NCI-H1048 (cell line): ENCODE measurements around the gene NRXN3.

Source experiments
- DNase-seq: peaks from one replicate; lab custom pipeline; 2025; lab: John Stamatoyannopoulos, UW

Gene NRXN3

DNA sequence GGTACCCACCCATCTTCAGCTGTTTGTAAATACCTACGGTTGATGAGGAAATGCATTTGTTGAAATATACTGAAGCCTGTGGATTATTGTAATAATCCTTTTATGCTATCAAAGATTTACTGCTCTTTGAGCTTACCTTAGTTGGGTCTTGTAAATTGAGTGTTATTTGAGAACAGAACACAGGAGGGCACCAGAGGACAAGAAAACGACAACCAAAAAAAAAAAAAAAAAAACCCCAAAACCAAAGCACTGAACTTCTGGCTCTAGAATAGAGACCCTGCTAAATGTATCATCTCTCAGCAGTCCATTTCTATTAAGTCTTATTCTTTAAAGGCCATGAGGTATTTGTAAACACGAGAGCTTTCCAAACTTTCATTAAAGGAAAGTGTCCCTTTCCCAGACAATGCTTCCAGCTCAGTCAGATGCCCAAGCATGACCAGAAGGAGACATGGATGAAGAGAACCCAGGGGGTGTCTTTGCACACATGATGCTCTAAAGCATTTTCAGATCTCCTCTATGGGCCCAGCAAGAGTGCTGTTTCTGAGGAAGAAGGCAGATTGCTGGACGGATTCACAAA lies 763.9 kb downstream of the NRXN3 start:
- DNase-seq: no peak

DNA sequence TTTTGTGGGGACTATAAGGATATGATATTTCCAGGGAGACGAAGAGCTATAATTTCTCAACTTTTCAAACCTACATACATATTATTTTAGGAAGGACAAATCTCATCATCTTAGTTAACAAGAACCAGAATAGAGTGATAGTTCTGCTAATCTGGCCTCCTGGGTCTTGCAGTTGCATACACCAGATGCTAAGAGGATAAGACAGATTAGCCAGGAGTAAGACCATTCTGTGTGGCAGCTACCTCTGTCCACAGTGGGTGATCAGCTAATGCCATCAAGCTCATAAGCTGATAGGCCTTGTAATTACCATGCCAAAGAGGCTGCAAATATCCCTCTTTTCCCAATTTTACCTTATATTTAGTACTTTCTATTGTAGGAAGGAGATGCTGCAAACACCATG lies 776.8 kb downstream of the NRXN3 start:
- DNase-seq: no peak

DNA sequence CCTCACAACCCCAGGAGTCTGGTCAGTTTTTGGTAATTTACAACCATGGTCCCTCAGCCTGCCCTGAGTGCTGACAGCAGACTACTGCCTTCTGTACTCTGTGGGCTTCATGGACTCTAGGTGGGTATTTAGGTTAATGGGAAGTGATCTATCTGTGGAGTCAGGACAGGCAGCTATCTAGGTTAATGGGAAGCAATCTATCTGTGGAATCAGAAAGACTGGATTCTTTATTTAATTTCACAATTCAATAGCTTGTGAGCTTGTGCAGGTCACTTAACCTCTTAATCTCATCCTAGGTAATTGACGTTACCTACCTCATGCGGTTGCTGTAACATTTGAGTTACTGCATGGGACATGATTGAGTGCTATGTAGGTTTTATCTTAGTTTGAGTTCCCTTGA lies 777.5 kb downstream of the NRXN3 start:
- DNase-seq: no peak

DNA sequence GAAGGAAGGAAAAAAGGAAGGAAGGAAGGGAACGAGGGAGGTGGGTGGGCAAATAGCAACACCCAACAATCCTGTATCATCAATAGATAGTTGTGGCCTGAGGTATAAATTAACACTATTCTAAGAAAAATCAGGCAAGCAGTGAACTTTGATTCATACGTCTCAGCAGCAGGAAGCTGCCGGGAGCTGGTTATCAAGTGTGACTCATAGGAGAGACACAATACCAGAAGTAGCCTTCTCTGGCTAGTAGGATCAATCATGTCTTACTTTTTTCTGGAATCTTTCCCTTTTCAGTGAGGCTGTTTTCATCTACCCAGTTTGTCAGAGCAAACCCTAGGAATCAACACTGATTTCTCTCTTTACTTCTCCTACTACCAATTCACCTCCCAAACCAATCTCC lies 780.5 kb downstream of the NRXN3 start:
- DNase-seq: no peak

DNA sequence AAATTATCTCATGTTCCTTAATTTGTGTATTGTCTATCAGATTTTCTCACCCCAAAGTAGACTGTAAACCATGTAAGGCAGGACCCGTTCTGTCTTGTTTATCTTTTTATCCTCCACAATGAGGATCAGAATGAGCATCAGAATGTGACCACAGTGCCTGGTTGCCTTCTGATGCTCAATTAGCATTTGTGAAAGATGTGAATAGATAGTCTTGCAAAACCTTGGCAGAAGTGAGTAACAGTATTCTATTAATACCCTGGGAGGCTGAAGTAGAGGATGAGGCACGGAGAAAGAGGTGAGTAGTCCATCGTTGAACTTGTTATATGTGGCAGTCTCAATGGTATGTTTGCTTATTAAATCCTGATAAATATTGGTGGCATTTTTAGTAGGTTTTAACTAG lies 781.4 kb downstream of the NRXN3 start:
- DNase-seq: no peak

DNA sequence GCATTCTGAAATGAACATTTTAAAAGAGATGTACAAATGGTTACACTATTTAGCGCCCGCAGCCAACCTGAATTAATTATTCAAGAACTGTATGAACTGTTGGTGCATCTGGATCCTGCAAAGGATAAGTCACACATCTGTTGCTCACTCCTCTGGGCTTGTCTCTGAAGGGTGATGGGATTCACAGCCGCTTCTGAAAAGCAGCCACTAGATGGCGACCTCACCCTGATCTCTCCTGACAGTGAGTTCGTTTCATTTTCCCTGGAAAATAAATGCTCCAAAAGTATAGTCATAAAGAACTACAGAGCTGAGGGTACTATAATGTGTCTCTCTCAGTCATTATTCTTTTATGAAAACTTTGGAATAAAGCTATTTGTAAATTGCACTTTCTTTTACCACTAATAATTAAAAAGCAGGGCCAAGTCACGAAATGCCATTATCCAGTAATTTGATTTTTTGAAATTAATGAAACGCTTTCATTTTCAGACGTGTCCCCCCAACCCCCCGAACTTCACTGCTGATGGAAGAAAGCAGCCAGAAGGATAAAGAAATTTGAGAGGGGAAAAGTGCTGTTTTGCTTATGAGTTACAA lies 789.6 kb downstream of the NRXN3 start:
- DNase-seq: no peak

DNA sequence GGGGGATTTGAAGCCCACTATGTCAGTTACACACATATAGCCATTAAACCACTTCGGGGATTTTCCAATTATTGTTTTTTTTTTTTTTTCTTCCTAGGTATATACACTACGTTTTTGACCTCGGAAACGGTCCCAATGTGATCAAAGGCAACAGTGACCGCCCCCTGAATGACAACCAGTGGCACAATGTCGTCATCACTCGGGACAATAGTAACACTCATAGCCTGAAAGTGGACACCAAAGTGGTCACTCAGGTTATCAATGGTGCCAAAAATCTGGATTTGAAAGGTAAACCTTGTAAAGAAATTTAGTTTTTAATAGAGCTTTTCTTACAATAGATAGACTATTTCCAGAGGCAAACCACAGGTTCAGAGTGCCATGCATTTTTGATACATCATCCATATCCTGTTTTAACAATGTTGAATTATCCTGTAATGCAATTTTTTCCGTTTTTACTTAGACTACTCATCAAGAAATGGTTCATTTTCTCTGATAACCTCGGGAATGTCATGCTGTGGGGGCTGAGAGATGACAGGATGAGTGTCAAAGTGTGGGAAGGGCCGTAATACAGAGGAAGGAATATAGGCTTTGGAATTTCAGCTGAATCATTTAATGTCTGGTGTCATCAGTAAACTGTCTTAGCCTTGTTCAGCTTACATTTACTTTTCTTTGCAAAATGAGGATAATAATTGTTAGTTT lies 797.1 kb downstream of the NRXN3 start:
- DNase-seq: no peak

DNA sequence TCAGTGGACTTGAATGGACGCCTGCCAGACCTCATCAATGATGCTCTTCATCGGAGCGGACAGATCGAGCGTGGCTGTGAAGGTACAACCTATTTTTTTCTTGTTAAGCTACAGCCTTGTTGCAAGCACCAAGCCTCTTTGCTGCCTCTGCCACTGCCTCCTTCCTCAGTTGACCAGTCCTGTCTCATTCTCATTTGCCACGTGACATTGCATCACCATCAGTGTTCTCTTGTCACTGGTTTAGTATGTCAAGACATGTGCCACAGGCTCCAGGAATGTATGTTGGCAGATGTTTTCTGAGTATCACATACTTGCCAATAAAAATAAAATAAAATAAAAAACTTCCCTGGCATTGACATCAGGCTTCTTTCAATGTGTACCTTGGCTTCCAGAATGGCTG lies 798.1 kb downstream of the NRXN3 start:
- no peak for DNase-seq

DNA sequence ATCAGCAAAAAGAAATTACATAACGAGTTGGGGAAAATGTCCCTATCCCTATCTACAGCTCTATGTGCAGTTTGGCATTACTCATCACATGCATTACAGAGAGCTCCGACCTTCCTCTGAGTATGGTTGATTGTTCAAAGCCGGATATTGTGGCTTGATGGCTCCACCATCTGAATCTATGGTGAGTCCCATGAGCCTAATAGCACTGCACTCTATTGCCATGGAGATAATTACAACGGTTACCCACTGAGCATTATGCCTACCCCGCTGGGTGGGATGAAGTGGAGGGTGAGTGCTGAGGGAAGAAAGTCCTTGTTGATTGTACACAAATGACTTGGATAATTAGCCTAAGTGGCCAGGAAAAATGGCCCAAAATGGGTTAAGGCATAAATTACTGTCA lies 800.5 kb downstream of the NRXN3 start:
- DNase-seq: no peak

DNA sequence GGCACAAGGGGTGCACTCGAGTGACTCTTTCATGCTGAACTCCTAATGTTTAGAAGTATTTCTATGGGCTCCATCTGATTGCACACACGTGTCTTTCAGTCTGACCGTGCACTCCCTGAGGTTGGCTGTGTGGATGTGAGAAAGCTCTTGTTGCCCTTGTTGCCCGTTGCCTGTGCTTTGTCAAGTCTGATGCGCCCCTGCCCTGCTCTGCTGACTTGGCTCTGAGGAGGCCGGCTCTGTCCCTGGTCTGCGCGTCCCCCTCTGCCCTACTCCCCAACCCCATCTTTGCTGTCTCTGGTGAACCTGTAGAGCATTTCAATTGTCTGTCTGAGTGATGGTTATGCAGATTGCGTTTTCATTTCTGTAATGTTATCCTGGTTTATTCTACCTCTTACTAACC lies 802.3 kb downstream of the NRXN3 start:
- no peak for DNase-seq

DNA sequence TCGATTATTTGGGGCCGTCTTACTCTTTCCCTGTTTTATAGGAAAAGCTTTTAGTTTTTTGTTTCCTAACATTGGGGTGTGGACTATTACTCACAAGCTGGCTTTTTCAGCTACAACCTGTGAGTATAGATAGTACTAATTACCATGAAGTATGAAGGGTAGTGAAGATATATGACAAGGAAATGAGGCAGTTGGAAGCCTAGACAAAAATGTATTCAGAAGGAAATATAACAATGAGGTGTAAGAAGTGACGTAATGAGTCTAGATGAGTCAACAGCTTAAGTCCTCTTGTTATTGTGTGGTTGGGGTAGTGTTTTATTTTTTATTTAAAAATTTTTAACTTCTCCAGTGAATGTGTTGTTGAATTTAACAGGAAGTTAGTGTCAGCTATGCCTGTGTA lies 804.5 kb downstream of the NRXN3 start:
- DNase-seq: no peak

DNA sequence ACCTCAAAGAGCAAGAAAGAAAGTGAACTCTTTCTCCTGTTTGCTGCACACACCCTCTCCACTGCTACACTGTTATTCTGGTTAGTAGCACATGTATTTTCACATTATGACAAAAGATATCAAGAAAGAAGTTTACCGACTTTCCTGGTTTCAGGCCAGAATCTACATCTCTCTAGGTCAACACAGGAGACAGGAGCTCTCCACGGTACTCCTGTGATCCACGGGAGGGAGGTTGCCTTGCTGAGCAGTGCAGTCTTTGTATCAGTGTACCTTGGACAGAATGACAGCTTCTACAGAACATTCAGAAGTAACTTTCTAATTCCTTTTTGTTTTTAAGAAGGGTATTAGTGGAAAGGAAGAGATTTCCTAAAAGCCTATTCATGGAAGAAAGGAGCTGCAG lies 805.6 kb downstream of the NRXN3 start:
- DNase-seq: no peak

DNA sequence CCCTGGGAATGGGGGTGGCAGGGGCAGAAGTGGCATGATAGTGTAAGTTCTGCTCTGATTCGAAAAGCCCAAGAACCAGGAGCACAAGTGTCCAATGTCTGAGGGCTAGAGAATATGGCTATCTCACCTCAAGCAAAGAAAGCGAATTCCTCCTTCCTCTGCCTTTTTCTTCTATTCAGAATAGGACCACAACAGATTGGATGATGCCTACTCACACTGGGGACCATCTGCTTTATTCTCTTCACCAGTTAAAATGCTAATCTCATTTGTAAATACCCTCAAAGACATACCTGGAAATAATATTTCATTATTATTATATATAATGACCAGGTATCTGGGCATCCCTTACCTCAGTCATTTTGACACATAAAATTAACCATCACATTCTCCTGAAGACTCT lies 808.7 kb downstream of the NRXN3 start:
- no peak for DNase-seq

DNA sequence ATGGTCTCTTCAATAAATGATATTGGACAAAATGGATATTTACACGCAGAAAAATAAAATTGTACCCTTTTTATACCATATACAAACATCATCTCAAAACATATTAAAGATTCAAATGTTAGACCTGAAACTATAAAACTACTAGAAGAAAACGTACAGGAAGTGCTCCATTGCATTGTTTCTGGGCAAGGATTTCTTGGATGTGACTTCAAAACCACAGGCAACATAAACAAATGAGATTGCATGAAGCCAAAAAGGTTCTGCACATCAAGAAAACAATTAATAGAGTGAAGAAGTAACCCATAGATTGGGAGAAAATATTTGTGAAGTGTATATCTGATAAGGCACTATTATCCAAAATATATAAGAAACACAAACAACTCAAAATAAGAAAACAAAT lies 812.4 kb downstream of the NRXN3 start:
- DNase-seq: no peak

DNA sequence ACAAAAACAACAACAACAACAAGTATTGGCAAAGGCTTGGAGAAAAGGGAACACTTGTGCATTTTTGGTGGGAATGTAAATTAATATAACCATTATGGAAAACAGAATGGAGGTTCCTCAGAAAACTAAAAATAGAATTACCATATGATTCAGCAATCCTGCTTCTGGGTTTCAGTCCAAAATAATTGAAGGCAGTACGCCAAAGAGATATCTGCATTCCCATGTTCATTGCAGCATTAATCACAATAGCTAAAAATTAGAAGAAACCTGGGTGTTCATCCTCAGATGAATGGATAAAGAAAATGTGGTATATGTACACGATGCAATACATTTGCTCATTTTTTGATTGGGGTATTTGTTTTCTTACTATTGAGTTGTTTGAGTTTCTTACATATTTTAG lies 813.0 kb downstream of the NRXN3 start:
- no peak for DNase-seq

DNA sequence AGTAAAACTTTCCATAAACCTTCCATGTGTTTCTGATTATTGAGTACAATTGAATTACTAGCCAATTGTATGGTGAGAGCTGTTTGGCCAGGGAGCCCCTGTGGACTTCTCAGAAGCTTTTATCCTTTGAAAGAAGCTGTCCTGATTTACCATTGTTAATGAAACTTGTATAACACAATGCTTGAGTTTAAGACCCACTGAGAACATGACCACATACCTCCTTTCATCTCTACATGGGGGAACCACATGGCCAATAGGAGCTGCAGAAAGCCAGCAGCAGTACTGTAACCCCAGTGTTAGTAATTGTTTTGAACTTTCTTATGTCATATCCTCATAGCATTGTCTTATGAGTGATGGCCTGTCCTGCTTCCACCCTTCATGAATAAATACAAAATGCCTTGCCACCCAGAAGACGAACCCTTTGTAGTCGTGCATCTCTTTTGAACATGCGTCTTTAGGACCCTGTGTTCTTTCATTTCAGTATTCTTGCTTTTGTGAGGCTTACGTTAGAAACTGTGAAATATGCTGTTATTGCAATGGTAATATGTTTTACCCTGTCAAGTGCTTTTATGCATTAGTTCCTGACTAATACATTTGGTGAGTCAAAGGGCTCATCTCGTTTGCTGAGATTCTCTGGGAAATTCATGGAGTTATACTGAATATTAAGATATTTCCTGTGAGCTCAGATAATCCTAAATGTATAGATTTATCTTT lies 815.7 kb downstream of the NRXN3 start:
- DNase-seq: no peak

DNA sequence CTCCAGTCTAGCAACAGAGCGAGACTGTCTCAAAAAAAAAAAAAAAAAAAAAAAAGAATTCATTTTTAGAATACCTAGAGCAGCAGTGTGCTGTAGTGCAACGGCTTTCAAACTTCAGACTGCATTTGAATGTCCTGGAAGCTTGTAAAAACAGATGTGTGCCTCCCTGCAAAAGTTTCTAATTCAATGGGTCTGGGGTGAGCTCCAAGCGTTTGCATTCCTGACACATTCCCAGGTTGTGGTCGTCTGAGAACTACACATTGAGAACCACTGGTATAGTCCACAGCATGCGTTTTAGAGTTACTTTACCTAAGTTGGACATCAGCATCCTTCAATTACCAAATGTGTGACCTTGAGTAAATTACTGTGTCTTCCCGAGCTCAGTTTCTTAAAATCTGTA lies 816.8 kb downstream of the NRXN3 start:
- no peak for DNase-seq

DNA sequence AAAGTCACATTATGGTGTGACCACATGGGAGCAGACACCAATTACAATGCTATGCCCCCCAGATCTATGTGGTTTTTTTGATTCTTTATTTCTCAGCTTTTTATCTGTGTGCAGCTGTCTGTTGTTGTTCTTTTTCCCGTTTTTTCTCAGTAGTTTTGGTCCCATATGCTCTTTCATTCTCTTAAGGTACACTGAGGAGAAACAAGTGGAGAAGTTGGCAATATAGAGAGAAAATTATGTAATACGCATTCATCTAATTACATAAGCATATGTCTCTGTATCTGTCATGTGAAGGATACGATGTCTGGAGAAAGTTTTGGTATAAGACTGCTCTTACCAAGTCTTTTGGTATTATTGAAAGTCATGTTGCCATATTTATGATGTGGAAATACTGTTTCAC lies 819.0 kb downstream of the NRXN3 start:
- no peak for DNase-seq

DNA sequence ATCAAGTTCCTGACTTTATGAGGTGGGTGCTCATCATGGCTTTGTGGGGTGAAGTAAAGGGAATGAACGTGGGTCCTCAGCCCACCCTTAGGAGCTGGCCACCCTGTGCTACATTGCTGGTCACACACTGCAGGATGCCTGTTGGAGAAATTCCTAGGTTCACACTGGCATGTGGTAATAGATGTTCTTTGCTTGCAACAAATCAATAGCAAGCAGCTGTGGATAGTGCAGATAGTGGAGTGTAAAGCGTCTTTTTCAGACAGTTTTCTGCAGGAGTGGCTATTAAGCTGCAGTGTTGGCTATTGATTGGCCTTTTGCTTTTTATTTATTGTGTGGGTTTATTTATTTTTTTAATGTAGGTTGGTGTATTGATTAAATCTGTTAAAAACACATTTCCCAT lies 822.7 kb downstream of the NRXN3 start:
- DNase-seq: no peak

DNA sequence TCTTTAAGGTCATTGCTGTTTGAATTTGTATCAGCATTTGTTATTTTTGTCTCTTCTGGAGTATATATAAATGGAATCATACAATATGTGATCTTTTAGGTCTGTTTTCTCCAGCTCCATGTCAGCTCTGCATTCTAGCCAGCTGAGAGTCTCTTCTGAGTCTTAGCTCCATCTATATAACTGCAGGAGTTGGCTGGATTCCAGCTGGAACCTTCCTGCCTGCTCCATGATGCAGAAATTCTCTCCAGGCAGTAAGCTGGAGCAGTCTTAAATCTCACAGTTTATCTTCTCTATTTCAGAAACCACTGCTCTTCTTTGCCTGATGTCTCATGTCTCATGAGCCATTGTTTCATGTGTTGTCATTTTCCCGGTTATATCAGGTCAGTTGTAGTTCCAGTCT lies 827.6 kb downstream of the NRXN3 start:
- DNase-seq: no peak

DNA sequence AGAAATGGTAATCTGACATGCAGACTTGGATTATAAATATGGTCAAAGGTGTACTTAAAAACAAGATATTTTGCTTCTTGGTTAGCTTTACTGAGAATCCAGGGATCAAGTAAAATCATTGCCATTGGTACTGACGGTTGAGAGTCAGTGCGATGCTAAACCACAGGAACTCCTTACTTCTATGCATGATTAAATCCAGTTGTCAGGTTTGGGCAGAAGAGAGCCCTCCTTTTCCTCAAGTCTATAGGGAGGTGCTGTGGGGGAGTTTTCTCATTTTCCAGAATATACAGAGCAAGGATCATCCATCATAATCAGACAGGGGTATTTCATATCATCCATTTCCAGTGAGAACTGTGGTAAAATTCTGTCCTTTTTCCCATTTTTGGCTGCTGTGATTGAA lies 839.1 kb downstream of the NRXN3 start:
- DNase-seq: no peak

DNA sequence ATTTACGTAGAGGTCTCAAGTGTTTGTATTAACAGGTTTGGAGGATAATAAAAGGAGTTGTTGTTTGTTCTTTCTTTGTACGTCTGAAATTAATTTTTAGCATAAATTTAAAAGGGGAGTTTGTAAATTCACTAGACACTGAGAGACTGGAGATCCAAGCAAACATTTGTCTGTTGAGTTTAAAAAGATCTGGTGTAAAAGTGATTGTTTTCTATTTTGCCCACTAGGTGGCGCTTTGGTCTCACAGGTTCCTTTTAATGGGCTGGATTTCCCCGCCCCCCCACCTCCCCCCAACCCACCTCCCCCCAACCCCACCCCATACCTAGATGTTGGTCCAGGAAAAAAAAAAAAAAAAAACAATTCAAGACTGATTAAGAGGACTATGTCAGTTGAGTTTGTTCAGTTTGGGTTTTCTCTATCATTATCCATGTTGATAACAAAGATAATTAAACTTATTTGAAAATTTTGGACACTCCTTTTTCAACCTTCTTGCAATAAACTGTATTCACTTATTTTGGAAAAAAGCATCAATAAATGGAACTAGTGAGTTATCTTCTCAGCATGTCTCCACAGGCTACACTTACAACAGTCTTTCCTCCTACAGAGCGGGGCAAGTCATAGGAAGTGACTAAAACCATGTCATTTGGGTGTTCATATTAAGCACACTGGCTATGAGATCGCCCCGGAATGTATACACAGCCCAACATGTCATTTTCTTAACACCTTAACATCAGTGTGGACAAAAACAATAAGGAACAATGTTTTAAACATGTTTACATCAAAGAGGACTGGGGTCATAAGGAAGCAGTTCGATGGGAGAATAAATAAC lies 841.1 kb downstream of the NRXN3 start:
- DNase-seq: peak; percentile 2

DNA sequence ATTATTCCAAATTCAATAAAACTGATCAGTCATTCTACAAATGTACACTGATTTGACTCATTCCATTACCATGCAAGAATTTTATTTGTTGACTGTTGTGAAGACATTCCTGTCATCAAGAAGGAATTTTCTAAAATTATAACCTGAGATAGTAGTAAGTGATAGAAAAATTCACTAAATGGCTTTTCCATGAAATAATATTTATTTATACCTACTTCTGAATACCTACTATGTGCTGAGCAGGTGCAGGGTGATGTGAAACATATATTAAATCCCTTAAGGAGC lies 841.7 kb downstream of the NRXN3 start:
- no peak for DNase-seq
